HG02571 (cell line): Measurements from ENCODE around the gene KRT12.
"Not testable (repeated sequence)": the region's sequence is repeated elsewhere in the genome, so short reads cannot be mapped to it uniquely, and the experiment has no call there.

Source experiments
- ATAC-seq: cut with Tn5 transposase; IDR thresholded peaks from one replicate; pipeline ENCODE4 v1.9.1; 2021; ENCODE audit warnings: mild to moderate bottlenecking, moderate library complexity; ENCODE audit not compliant: unreplicated experiment

KRT12 gene

GRCh38 chr17:40818733-40819527 is 48.1 kb downstream of the KRT12 start:
- ATAC-seq: peak; percentile 85

- no peak for ATAC-seq
These were observed 48.7 kb downstream of the KRT12 start for GRCh38 chr17:40818343-40818732.

GRCh38 chr17:40817103-40817682 is 49.8 kb downstream of the KRT12 start:
- no peak for ATAC-seq

GRCh38 chr17:40816569-40816968 is 50.5 kb downstream of the KRT12 start:
- no peak for ATAC-seq

- no peak for ATAC-seq
These were observed 51.6 kb downstream of the KRT12 start for GRCh38 chr17:40815381-40815780.

- not testable (repeated sequence) for ATAC-seq
These were observed 52.4 kb downstream of the KRT12 start for GRCh38 chr17:40814657-40815056.

- no peak for ATAC-seq
These were observed 53.2 kb downstream of the KRT12 start for GRCh38 chr17:40813804-40814203.

GRCh38 chr17:40812639-40813038 is 54.4 kb downstream of the KRT12 start:
- ATAC-seq: no peak
